ENCODE measurements around the gene FBXW9.

DNA sequence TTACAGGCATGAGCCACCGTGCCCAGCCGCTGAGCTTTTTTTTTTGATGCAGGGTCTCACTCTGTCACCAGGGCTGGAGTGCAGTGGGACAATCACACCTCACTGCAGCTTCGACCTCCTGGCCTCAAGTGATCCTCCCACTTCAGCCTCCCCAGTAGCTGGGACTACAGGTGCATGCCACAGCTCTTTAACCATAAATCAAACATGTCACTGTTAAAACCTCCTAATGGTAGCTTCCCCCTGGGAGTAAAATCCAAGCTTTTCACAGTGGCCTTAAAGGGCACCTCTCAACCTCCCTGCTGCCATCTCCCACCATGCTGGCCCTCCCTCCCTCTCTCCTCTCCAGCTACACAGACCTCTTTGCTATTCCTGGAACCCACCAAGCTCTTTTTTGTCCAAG lies 10.6 kb downstream of the FBXW9 start:
- TF ChIP-seq, protein P1, sequence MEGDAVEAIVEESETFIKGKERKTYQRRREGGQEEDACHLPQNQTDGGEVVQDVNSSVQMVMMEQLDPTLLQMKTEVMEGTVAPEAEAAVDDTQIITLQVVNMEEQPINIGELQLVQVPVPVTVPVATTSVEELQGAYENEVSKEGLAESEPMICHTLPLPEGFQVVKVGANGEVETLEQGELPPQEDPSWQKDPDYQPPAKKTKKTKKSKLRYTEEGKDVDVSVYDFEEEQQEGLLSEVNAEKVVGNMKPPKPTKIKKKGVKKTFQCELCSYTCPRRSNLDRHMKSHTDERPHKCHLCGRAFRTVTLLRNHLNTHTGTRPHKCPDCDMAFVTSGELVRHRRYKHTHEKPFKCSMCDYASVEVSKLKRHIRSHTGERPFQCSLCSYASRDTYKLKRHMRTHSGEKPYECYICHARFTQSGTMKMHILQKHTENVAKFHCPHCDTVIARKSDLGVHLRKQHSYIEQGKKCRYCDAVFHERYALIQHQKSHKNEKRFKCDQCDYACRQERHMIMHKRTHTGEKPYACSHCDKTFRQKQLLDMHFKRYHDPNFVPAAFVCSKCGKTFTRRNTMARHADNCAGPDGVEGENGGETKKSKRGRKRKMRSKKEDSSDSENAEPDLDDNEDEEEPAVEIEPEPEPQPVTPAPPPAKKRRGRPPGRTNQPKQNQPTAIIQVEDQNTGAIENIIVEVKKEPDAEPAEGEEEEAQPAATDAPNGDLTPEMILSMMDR (IDR thresholded peaks at IDR 0.05): no peak
- no peak for TF ChIP-seq POLR2A (IDR thresholded peaks at IDR 0.05)
